Left cardiac atrium (tissue), 4 donors: ENCODE measurements around the gene COL27A1. TPM values are rescaled to one million over a fixed set of nuclear protein-coding genes. Genes with fewer than 3 reads are reported as not detected.

ENCODE experiments used
- ATAC-seq, 2 donors: fragments of 200-7000 bp; cut with Tn5 transposase; one replicate each; pipeline ENCODE4 v1.9.1; 2020; ENCODE audit warnings: mild to moderate bottlenecking in 2 of 2, moderate library complexity in 2 of 2
- DNase-seq: peaks from one replicate; pipeline ENCODE4 v3.0.0-alpha.2; 2020
- intact Hi-C, 2 donors: fragments of 100-400 bp; cut with DNase I; formaldehyde crosslinking; loops; one replicate each; pipeline versions ENCODE4 v1.14.1 to v1.15.1; 2022 to 2023
- long read RNA-seq: library from polyadenylated mRNA; unstranded; transcript quantifications from one replicate; pipeline ENCODE4 v2.0.0, GENCODE V29; 2021
- total RNA-seq, 2 donors: library from RNA; stranded (reverse); fragmentation: NEBNext Ultra II Directional; extraction: Animal tissue kit (Norgen Biotek cat#: 25700); gene quantifications; one replicate each; pipeline ENCODE4 v1.2.1, GENCODE V29; 2021
- donor health status: DM: no; HTN: yes; CAD: no.
- donor health status: DM: no; HTN: yes; CAD: no; lungs with severe emphysema.
- donor health status: DM: yes; HTN: yes; CAD: no.
- donor health status: Dilated cardiomyopathy.

The COL27A1 gene
- total RNA-seq = 1 to 10 TPM; 7.0 to 9.2 TPM
- long read RNA-seq, partial matches to known transcripts = 1 of 1 reads
- long read RNA-seq, other reads (novel, unspliced or antisense) = 0 of 1 reads

GRCh38 chr9:114155263-114155994, at the start of gene COL27A1:
COL27A1 (plus strand) TSS chr9:114155537; CDS start chr9:114155951, 414 bp downstream.
- peak; percentile 85 for DNase-seq
- peak; percentile 87 to 88 for ATAC-seq
- intact Hi-C loops = loop anchor here (5.0 to 10.0 kb wide), 3 partner anchors 99 to 137 kb away; no protein-coding TSS in a partner anchor

- DNase-seq = no peak
- intact Hi-C loops = loop anchor here (2.0 to 5.0 kb wide), 4 partner anchors 41 to 180 kb away; no protein-coding TSS in a partner anchor
- ATAC-seq = no peak
These were observed 47.9 kb upstream of the COL27A1 start for GRCh38 chr9:114107286-114108001.

- DNase-seq = peak; percentile 82
- intact Hi-C loops = loop anchor here (2.0 to 5.0 kb wide), 4 partner anchors 41 to 179 kb away; no protein-coding TSS in a partner anchor
- ATAC-seq = peak; percentile 95 to 97
These were observed 47.1 kb upstream of the COL27A1 start for GRCh38 chr9:114108016-114108833.

- intact Hi-C loops = loop anchor here (2.0 to 5.0 kb wide), 4 partner anchors 40 to 178 kb away; no protein-coding TSS in a partner anchor
- ATAC-seq (no peak), DNase-seq (no peak)
These were observed 46.2 kb upstream of the COL27A1 start for GRCh38 chr9:114109124-114109523.

- intact Hi-C loops = no loop called here
- no peak for DNase-seq
- ATAC-seq = no peak
These were observed 45.2 kb upstream of the COL27A1 start for GRCh38 chr9:114110180-114110579.

DNA sequence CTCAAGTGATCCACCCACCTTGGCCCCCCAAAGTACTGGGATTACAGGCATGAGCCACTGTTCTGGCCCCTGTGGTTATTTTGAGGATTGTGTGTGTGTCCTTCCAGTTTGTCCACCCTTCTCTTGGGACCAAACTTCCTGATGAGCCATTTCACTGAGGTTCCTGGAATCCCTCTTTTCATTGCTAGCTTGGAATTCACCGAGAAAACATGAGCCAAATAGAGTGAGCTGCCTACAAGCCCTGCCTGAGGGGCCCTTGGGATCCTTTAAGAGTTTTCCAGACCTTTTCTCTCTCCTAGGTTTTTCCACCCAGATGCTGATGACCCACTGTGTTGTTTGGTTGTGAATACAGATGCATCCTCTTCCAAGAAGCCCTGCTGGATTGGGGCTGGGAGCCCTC, 43.0 kb upstream of the COL27A1 start:
- no peak for DNase-seq
- ATAC-seq = no peak
- intact Hi-C loops = no loop called here

DNA sequence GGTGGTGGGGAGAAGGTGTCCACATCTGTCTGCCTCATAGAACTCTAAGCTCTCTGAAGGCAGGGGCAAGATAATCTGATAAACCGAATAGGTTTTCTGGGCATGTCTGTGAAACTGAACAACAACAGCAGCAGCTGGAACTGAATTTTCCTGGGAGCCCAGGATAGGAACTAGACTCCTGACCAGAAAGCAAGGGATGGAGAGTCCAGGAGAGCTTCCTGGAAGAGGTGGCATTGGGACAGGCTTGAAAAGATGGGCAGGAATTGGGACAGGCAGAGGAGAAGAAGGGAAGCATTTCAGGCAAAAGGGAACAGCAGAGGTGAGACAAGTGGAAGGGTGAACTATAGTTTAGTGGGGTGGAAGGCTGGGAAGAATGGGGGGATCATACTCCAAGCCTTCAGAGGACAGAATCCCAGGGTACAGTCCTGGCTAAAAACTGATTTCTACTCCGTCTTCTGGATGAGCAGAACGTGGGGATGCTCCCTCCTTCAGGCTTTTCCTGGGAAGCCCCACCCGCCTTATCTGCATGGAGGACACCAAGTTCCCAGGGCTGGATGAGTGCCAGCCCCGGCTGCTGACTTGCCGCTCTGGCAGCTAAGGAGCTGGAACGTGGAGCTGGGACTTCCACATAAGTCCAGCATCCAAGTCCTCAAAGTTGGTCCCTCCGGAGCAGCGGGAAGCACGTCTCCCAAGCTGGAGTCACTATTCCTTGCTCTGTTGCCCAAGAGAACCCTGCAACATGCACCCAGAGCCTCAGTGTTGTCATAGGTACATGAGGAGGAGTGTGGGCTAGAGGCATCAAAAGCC, 42.4 kb upstream of the COL27A1 start:
- ATAC-seq (peak; percentile 77 to 86), DNase-seq (peak; percentile 88)
- intact Hi-C loops = no loop called here

- intact Hi-C loops = no loop called here
- DNase-seq (no peak), ATAC-seq (no peak)
These were observed 41.0 kb upstream of the COL27A1 start for GRCh38 chr9:114114364-114114763.

- DNase-seq (no peak), ATAC-seq (peak in 1 of 2 donors; percentile 6)
- intact Hi-C loops = no loop called here
These were observed 39.6 kb upstream of the COL27A1 start for GRCh38 chr9:114115654-114116125.

DNA sequence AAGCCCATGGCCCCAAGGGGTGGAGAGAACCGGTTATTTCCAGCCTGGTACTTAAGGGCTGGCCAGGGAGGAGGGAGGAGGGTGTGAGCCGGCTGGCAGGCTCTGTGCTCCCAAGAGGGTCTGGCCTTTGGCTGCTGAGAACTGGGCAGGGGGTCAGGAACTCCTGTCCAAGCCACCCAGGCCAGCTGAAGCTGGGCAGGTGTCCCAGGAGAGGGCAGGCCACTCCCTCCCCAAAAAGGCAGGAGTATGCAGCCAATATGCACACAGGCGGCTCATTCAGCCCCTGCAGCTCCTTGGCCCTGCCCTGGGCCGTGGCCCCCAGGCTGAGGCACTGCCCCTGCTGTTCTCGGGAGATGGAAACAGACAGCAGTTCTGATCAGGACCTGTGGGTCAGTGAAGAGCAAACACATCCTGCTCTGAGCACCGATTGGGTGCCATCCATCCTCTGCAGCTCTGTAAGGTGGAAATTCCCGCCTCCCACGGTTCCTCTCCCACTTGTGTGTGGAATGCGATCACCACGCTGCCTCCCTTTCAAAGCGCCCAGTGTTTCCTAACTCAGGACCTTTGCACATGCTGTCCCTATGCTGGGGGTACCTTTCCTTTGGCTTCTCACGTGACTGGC, 39.1 kb upstream of the COL27A1 start:
- peak in 1 of 2 donors; percentile 82 for ATAC-seq
- no peak for DNase-seq
- intact Hi-C loops = no loop called here

DNA sequence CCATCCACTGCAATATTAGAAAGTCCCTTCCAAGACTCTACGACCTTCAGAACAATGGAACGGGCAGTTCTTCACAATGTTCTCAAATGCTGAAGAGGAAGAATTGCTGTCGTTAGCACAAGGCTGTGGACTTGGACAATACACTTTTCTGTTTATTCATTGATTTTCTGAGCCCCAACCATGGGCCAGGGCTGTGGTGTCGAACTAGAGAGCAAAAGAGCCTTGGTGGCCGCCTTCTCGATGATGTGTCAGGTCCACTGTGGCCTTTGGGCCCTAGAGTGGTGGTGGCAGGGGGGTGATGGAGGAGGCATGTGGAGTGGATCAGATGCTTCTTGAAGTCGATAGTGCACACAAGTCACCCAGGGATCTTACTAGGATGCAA, 37.7 kb upstream of the COL27A1 start:
- ATAC-seq (no peak), DNase-seq (no peak)
- intact Hi-C loops = no loop called here

- intact Hi-C loops = no loop called here
- no peak for ATAC-seq
- DNase-seq = no peak
These were observed 37.1 kb upstream of the COL27A1 start for GRCh38 chr9:114117996-114118830.

DNA sequence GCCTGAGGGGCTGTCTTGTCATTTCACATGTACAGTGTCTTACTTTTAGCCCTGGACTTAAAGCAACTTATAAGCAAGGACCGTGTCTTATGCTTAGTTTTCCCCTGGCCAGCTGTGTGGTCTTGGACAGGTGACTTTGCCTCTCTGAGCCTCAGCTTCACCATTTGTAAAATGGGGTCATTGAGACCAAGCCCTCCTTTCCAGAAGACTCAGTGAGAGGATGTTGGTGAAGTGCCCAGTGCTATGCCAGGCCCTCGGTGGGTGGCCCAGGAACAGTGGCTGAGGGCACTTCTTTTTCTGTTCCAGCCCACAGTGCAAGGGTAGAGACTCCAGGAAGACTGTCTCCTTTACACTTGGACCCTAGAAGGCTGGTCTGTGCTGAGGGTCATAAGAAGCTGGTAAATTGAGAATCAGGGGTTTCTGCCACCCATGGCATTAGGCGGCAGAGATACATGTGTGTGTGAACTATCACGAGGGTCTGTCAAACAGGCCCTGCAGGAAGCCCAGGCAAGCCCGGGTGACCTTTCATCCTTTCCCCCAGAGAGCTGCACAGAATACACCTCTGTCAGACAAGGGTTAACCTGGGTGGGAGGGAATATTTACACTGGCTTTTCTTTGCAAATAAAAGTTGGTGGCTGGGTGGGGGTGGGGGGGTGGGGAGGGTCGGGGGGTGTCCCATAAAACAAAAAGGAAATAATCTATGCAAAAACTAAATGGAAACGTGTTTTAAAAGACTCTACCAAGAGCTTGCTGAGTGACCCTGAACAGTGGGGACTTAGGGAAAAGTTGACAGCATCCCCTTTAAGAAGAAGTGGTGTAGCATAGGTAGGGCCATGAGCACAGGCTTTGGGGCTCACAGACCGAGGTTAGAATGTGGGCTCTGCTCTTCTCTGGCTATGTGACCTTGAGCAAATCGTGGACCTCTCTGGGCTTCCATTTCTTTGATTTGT, 35.8 kb upstream of the COL27A1 start:
- ATAC-seq (no peak), DNase-seq (no peak)
- intact Hi-C loops = no loop called here

DNA sequence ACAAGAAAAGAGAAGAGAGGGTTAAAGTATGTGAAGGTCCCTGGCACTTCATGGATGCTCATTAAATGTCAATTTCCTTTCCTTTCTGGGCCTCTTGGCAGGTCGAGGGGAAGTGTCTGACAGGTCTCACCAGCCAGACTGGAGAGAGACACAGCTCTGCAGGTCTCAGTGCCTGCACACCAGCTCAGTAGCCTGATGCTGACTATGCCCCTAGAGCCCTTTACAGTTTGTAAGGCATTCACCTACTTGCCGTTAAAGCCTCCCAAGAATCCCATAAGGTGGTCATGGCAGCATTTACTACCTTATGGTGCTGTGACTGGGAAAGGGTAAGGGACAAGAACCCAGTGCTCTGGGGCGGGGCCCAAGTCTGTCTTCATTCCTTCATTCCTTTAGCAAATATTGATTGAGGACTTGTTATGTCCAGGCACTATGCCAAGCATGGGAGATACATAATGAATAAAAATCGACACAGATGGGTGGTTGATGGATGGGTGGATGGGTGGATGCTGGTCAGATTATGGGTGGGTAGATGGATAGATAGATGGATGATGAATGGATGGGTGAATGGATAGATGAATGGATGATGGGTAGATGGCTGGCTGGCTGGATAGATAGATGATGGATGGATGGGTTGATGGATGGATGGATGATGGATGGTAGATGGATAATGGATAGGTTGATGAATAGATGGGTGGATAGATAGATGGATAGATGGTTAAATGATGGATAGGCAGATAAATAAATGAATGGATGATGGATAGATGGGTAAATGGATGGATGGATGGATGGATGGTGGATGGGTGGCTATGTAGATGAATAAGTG, 34.9 kb upstream of the COL27A1 start:
- intact Hi-C loops = no loop called here
- ATAC-seq (no peak), DNase-seq (no peak)
